Panc1 (cell line): ENCODE data around the gene OR2AE1. TPM values are rescaled to one million over a fixed set of nuclear protein-coding genes. Genes with fewer than 3 reads are reported as not detected.

ENCODE experiments used
- ATAC-seq: fragments of 200-7000 bp; cut with Tn5 transposase; 2 replicates; pipeline ENCODE4 v1.9.1; 2020; ENCODE audit warnings: mild to moderate bottlenecking, moderate library complexity
- Bru-seq: library from RNA; stranded (reverse); fragments of 400-500 nt; gene quantifications from one replicate; lab custom pipeline; 2021; lab: Mats Ljungman, UMichigan
- BruChase-seq, 2 experiments: library from RNA; stranded (reverse); fragments of 400-500 nt; gene quantifications; one replicate each; lab custom pipeline; 2021; lab: Mats Ljungman, UMichigan
- BruUV-seq: library from RNA; stranded (reverse); fragments of 400-500 nt; replicated peaks from 2 replicates; lab custom pipeline; 2021; lab: Mats Ljungman, UMichigan
- CTCF ChIA-PET: fragments of 300-600 bp; sonication (Branson Sonifier 250); formaldehyde crosslinking; loops from one replicate; lab custom pipeline; 2022; ENCODE audit warnings: antibody characterized with exemption; lab: Charles Lee
- POLR2A ChIA-PET: fragments of 300-600 bp; sonication (Branson Sonifier 250); formaldehyde crosslinking; loops from one replicate; lab custom pipeline; 2022; ENCODE audit warnings: antibody characterized with exemption; lab: Charles Lee
- DNase-seq: peaks from one replicate; pipeline ENCODE4 v3.0.0-alpha.2; 2010; ENCODE audit warnings: low read depth, low spot score
- H3K27ac ChIP-seq: 2 replicates; pipeline ENCODE4 v1.5.1; 2011; ENCODE audit warnings: mild to moderate bottlenecking, low read length, inconsistent platforms
- H3K27me3 ChIP-seq: fragments of 200-500 bp; sonication (Bioruptor generic); 2 replicates; pipeline ENCODE4 v1.6.0; 2014; ENCODE audit warnings: low read length, inconsistent platforms; ENCODE audit not compliant: control insufficient read depth, insufficient read depth
- H3K36me3 ChIP-seq: fragments of 200-500 bp; sonication (Bioruptor generic); 2 replicates; pipeline ENCODE4 v1.5.1; 2014; ENCODE audit warnings: inconsistent platforms, mild to moderate bottlenecking, low read length, moderate library complexity; ENCODE audit not compliant: control insufficient read depth, insufficient read depth
- H3K4me1 ChIP-seq: 2 replicates; pipeline ENCODE4 v1.5.1; 2011; ENCODE audit warnings: inconsistent platforms, mild to moderate bottlenecking, low read length, moderate library complexity; ENCODE audit not compliant: control insufficient read depth, insufficient read depth
- H3K4me3 ChIP-seq, 2 experiments: 2 replicates each; pipeline ENCODE4 v1.5.1; 2011 to 2012; ENCODE audit warnings: low read depth in 2 of 2, low read length in 2 of 2, mild to moderate bottlenecking in 2 of 2, inconsistent platforms in 1 of 2, moderate library complexity in 1 of 2
- H3K9me3 ChIP-seq: fragments of 200-500 bp; sonication (Bioruptor generic); 2 replicates; pipeline ENCODE4 v1.5.1; 2014; ENCODE audit warnings: low read depth, mild to moderate bottlenecking, inconsistent platforms, low read length, moderate library complexity; ENCODE audit not compliant: control insufficient read depth, insufficient read depth
- CTCF ChIP-seq: fragments of 450-650 bp; IDR thresholded peaks from 2 replicates; pipeline ENCODE4 v1.5.1; 2017; ENCODE audit warnings: mild to moderate bottlenecking
- POLR2AphosphoS5 ChIP-seq: IDR thresholded peaks from 2 replicates; pipeline ENCODE4 v1.6.1; 2012; ENCODE audit warnings: mild to moderate bottlenecking, low read depth, low read length, moderate library complexity
- REST ChIP-seq, 2 experiments: IDR thresholded peaks; 2 replicates each; pipeline ENCODE4 v1.6.1; 2011 to 2012; ENCODE audit warnings: low read depth in 2 of 2, control low read depth in 1 of 2, low read length in 1 of 2, mild to moderate bottlenecking in 1 of 2, moderate library complexity in 1 of 2; ENCODE audit not compliant: insufficient read depth in 1 of 2
- SIN3A ChIP-seq: IDR thresholded peaks from 2 replicates; pipeline ENCODE4 v1.6.1; 2012; ENCODE audit warnings: low read depth, mild to moderate bottlenecking, low read length, moderate library complexity, borderline replicate concordance; ENCODE audit not compliant: insufficient read depth
- TCF7L2 ChIP-seq: IDR thresholded peaks from 2 replicates; pipeline ENCODE4 v1.6.1; 2011; ENCODE audit warnings: mild to moderate bottlenecking, low read depth, low read length, inconsistent platforms
- in situ Hi-C: cut with HindIII; loops from 2 replicates; pipeline ENCODE4 v1.10.0; 2016; ENCODE audit warnings: low sequenced_read_pairs, low pct_unique_long_range_greater_than_20kb
- intact Hi-C: fragments of 100-400 bp; cut with micrococcal nuclease; formaldehyde crosslinking; loops from one replicate; pipeline ENCODE4 v1.10.0; 2022; ENCODE audit not compliant: unreplicated experiment
- long read RNA-seq: library from polyadenylated mRNA; unstranded; transcript quantifications from one replicate; pipeline ENCODE4 v2.0.0, GENCODE V29; 2021; ENCODE audit not compliant: unreplicated experiment
- polyA plus RNA-seq: library from polyadenylated mRNA; unstranded; fragments of >200 nt; gene quantifications from one replicate; pipeline ENCODE4 v1.2.1, GENCODE V29; 2012; ENCODE audit warnings: missing spikeins; ENCODE audit not compliant: insufficient read length
- total RNA-seq: library from RNA; stranded (reverse); gene quantifications from one replicate; pipeline ENCODE4 v1.2.1, GENCODE V29; 2021; ENCODE audit not compliant: unreplicated experiment

OR2AE1 gene
- total RNA-seq, result not detected
- polyA plus RNA-seq, result not detected
- percentile 31 among the genes with signal in this experiment for Bru-seq, nascent RNA
- BruChase-seq, experiment 1, labeled RNA remaining after a 2-hour chase, result percentile 44 among the genes with signal in this experiment
- percentile 19 among the genes with signal in this experiment for BruChase-seq, experiment 2, labeled RNA remaining after a 6-hour chase
- long read RNA-seq, result 0 reads

- CTCF ChIA-PET, result no interaction called here
- Histone ChIP-seq H3K4me3 (no peak within 1 kb of the TSS), H3K27me3 (peaks cover 6% of the 10 kb centered on the region; the same call in 1 of the 2 replicates), H3K9me3 (no peaks in the 10 kb centered on the region), H3K27ac (no peak within 1 kb of the TSS), H3K36me3 (no peaks in the 10 kb centered on the region), H3K4me1 (no peaks in the 10 kb centered on the region)
- intact Hi-C loops, result no loop called here
- DNase-seq (no peak), ATAC-seq (no peak)
- POLR2A ChIA-PET, result no interaction called here
- TF ChIP-seq POLR2AphosphoS5 (no peak), SIN3A (no peak), TCF7L2 (no peak), CTCF (no peak), REST (IDR thresholded peaks at IDR 0.05; ENCODE audit: insufficient read depth in 1 of 2, low read depth in 2 of 2, low read length in 1 of 2) (no peak)
- BruUV-seq, result no TSS peak
- in situ Hi-C loops, result no loop called here
Measured at GRCh38 chr7:99876933-99877332, at the start of gene OR2AE1. Gene OR2AE1, minus strand, starts transcription at chr7:99877033. Its CDS starts 0 bp downstream, at chr7:99877033.

- H3K4me3 ChIP-seq, result no peak overlapping the region
- H3K27me3 ChIP-seq, result peaks cover 28% of the 10 kb centered on the region
- H3K9me3 ChIP-seq, result no peaks in the 10 kb centered on the region
- TF ChIP-seq REST (IDR thresholded peaks at IDR 0.05; ENCODE audit: insufficient read depth in 1 of 2, low read depth in 2 of 2, low read length in 1 of 2) (no peak), POLR2AphosphoS5 (no peak), SIN3A (no peak), TCF7L2 (no peak), CTCF (no peak)
- CTCF ChIA-PET, result no interaction called here
- DNase-seq (no peak), ATAC-seq (no peak)
- in situ Hi-C loops (no loop called here), intact Hi-C loops (no loop called here)
- POLR2A ChIA-PET, result no interaction called here
- H3K27ac ChIP-seq, result no peak overlapping the region
- H3K36me3 ChIP-seq, result no peaks in the 10 kb centered on the region
- no TSS peak for BruUV-seq
- no peaks in the 10 kb centered on the region; the same call in 1 of the 2 replicates for H3K4me1 ChIP-seq
Measured at GRCh38 chr7:99926321-99926720, 49.5 kb upstream of the OR2AE1 start.
